Measurements from ENCODE around the gene STK10.

The STK10 gene

GRCh38 chr5:172185096-172185461 is 2.9 kb downstream of the STK10 start:
- no peaks in the 10 kb centered on the region for H3K27me3 ChIP-seq
- TF ChIP-seq CTCF (IDR thresholded peaks at IDR 0.05; ENCODE audit: low read depth, low read length), result no peak
- H3K4me1 ChIP-seq, result no peaks in the 10 kb centered on the region
- H3K36me3 ChIP-seq, result no peaks in the 10 kb centered on the region
- H3K4me3 ChIP-seq (ENCODE audit: low read depth, low read length), result no peak overlapping the region
- no peaks in the 10 kb centered on the region for H3K9me3 ChIP-seq
- no peak for DNase-seq

DNA sequence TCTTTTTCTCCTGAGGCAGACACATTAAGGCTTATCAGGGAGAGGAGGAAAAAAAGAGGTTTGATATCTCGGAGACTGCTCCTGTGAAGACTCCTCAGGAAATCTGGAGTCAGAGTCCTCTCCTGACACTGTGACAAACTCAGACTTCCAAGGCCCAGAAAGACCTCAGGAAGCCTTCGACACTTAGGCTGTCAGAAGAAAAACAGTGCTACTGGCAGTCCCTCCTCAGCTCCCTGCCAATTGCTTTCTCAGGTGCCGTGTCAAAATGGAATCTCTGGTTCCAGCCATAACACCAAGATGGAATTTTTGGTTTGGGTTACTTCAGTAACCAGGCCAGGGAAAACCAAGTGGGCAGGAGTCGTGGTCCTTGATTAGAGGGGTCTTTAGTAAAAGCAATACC is 4.1 kb downstream of the STK10 start:
- no peak for TF ChIP-seq CTCF (IDR thresholded peaks at IDR 0.05; ENCODE audit: low read depth, low read length)
- no peaks in the 10 kb centered on the region for H3K4me1 ChIP-seq
- DNase-seq, result no peak
- H3K36me3 ChIP-seq, result no peaks in the 10 kb centered on the region
- no peaks in the 10 kb centered on the region for H3K9me3 ChIP-seq
- H3K27me3 ChIP-seq, result no peaks in the 10 kb centered on the region
- H3K4me3 ChIP-seq (ENCODE audit: low read depth, low read length), result no peak overlapping the region

GRCh38 chr5:172182291-172182690 is 5.7 kb downstream of the STK10 start:
- Histone ChIP-seq H3K9me3 (no peaks in the 10 kb centered on the region), H3K27me3 (no peaks in the 10 kb centered on the region), H3K4me3 (ENCODE audit: low read depth, low read length) (no peak overlapping the region), H3K36me3 (no peaks in the 10 kb centered on the region), H3K4me1 (no peaks in the 10 kb centered on the region)
- TF ChIP-seq CTCF (IDR thresholded peaks at IDR 0.05; ENCODE audit: low read depth, low read length), result no peak
- no peak for DNase-seq

DNA sequence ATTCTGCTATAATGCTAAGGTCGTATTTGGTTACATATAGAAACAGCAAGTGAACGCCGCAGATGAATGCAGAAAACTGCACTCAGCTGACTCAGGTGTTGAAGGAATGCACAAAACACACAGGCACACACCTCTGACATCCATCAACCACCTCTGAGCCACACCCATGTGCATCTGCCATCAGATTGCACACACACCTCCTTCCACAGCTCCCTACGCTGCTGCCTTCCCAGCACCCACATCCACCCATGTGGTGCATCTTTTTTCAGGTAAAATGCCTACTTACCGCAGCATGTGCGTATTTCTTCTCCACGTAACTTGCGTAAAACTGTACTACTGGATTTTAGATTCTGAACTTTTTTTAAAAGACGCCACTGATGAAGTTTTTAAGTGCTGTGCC is 7.1 kb downstream of the STK10 start:
- Histone ChIP-seq H3K36me3 (no peaks in the 10 kb centered on the region), H3K4me1 (no peaks in the 10 kb centered on the region), H3K4me3 (ENCODE audit: low read depth, low read length) (no peak overlapping the region), H3K27me3 (no peaks in the 10 kb centered on the region), H3K9me3 (no peaks in the 10 kb centered on the region)
- no peak for DNase-seq
- no peak for TF ChIP-seq CTCF (IDR thresholded peaks at IDR 0.05; ENCODE audit: low read depth, low read length)

DNA sequence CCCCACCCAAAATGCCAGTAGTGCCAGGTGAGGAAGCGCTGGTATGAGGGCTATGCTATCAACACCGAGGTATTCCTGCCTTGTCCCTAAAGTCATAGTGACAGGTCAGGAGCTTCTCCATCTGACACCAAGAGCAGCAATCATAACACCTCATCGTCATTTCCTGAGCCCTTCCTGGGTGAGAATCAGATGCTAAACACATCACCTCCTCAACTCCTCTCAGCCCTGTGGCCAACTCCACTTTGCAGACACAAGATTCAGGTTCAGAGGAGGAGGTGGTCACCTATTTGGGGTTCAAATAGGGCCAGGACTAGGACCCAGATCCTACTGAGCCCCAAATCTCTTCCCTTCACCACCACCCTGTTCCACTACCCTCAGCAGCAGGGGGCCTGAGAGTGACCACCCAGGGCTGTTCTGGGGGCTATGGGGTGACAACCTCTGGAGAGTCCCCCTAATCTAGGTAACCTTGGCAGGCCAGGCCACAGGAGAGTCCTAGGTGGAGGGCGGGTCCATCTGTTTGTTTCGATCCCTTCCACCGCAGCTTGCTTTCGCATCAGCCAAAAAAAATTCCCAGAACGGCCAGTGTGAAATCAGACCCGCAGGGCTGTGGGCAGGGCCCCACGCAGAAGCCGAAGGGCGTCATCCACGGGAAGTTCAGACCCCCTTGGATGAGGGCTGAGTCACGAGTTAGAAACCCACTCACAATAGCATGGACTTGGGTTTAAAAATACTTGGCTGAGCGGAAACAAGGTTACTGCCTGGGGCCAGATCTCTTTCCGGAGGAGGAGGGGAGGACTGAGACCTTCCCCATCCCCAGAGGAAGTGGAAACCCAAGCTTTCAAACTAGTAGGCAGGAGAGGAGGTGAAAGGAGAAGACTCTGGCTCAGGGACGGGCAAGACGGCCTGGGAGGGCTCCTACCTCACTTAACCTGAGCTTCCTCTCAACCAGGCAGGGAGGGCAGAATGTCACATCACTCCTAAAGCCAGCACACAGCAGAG is 8.7 kb downstream of the STK10 start:
- no peaks in the 10 kb centered on the region for H3K27me3 ChIP-seq
- H3K4me3 ChIP-seq (ENCODE audit: low read depth, low read length), result no peak overlapping the region
- TF ChIP-seq CTCF (IDR thresholded peaks at IDR 0.05; ENCODE audit: low read depth, low read length), result no peak
- H3K4me1 ChIP-seq, result no peaks in the 10 kb centered on the region
- no peak for DNase-seq
- H3K9me3 ChIP-seq, result no peaks in the 10 kb centered on the region
- H3K36me3 ChIP-seq, result no peaks in the 10 kb centered on the region

DNA sequence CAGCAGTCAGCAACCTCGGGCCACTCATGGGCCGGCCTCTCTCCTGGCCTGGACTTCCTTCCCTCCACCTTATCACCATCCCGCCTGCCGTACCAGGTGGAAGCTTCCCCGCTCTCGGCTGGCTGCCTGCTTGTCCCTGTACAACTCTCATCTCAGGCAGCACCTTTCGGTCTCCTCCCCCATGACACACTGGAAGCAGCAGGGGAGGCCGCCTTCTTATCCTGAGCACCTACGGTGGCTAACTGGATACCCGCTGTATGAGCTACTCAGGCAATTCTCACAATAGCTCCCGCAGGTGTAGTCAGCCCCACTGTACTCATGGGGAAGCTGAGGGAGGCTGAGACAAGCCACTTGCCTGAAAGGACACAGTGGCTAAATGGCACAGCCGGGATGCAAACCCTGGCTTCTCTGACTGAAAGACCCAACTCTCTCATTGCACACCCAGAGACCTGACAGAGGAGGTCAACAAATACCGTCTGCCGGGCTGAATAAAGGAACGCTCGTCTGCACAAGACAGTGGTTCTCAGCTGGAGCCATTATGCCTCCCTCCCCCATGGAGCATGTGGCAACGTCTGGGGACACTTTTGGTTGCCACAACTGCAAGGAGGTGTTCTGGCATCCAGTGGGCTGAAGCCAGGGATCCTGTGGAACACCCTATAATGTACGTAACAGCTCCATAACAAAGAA is 9.6 kb downstream of the STK10 start:
- DNase-seq, result no peak
- Histone ChIP-seq H3K4me1 (no peaks in the 10 kb centered on the region), H3K9me3 (no peaks in the 10 kb centered on the region), H3K36me3 (no peaks in the 10 kb centered on the region), H3K4me3 (ENCODE audit: low read depth, low read length) (no peak overlapping the region), H3K27me3 (no peaks in the 10 kb centered on the region)
- no peak for TF ChIP-seq CTCF (IDR thresholded peaks at IDR 0.05; ENCODE audit: low read depth, low read length)
